ENCODE measurements around the gene CADM1. TPM values are rescaled to one million over a fixed set of nuclear protein-coding genes. Genes with fewer than 3 reads are reported as not detected.

The CADM1 gene
- total RNA-seq, 1 experiment from 2014 or later: 534 TPM

DNA sequence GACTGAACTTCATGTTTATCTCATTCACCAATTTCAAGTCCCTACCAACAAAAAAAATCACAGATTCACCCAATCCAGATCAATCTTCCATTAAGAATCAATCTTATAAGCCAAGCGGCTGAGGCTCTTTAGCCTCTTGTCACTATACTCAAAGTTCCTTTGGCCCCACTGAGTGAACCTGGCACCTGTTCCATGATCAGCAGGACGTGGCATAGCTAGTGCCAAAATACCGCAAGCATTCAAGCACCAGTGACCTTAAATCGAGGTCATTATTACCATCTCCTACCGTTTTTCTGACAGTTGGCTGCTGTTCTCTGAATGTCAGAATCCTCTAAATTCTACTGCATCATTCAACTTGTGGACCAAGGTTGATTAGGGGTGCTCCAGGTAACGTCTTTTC is 141.2 kb downstream of the CADM1 start:
- Histone ChIP-seq H3K9me3 (no peaks in the 10 kb centered on the region), H3K4me1 (0 out of 2 replicates have a peak, but pooled peaks cover 6% of the 10 kb centered on the region), H3K27me3 (replicated peaks; ENCODE audit: control insufficient read depth, insufficient read depth, low read length) (no peaks in the 10 kb centered on the region), H3K36me3 (ENCODE audit: control insufficient read depth, insufficient read depth, low read length) (no peaks in the 10 kb centered on the region; the same call in 1 of the 2 replicates), H3K4me3 (ENCODE audit: low read depth, low read length) (no peak overlapping the region)
- DNase-seq: no peak
- POLR2A ChIA-PET: no interaction called here
- CTCF ChIA-PET: no interaction called here
- H3K9me3 Mint-ChIP-seq (ENCODE audit: unreplicated experiment): no peaks in the 10 kb centered on the region
- H3K36me3 Mint-ChIP-seq (ENCODE audit: insufficient read depth, unreplicated experiment): peaks cover 11% of the 10 kb centered on the region
- no peaks in the 10 kb centered on the region for H3K27me3 Mint-ChIP-seq (ENCODE audit: insufficient read depth, unreplicated experiment)
- no peak overlapping the region for H3K27ac Mint-ChIP-seq (ENCODE audit: unreplicated experiment)
- no peak overlapping the region for H3K4me3 Mint-ChIP-seq (ENCODE audit: unreplicated experiment)
- intact Hi-C loops (cut with micrococcal nuclease; ENCODE audit: unreplicated experiment): no loop called here
- TF ChIP-seq, protein P1, sequence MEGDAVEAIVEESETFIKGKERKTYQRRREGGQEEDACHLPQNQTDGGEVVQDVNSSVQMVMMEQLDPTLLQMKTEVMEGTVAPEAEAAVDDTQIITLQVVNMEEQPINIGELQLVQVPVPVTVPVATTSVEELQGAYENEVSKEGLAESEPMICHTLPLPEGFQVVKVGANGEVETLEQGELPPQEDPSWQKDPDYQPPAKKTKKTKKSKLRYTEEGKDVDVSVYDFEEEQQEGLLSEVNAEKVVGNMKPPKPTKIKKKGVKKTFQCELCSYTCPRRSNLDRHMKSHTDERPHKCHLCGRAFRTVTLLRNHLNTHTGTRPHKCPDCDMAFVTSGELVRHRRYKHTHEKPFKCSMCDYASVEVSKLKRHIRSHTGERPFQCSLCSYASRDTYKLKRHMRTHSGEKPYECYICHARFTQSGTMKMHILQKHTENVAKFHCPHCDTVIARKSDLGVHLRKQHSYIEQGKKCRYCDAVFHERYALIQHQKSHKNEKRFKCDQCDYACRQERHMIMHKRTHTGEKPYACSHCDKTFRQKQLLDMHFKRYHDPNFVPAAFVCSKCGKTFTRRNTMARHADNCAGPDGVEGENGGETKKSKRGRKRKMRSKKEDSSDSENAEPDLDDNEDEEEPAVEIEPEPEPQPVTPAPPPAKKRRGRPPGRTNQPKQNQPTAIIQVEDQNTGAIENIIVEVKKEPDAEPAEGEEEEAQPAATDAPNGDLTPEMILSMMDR (IDR thresholded peaks at IDR 0.05; ENCODE audit: insufficient read depth in 1 of 2, low read depth in 1 of 2, low read length in 1 of 2, severe bottlenecking in 1 of 2, unreplicated experiment in 1 of 2): no peak
- peaks cover 7% of the 10 kb centered on the region for H3K4me1 Mint-ChIP-seq (ENCODE audit: low read depth, unreplicated experiment)
- BruUV-seq (replicated peaks): no TSS peak

DNA sequence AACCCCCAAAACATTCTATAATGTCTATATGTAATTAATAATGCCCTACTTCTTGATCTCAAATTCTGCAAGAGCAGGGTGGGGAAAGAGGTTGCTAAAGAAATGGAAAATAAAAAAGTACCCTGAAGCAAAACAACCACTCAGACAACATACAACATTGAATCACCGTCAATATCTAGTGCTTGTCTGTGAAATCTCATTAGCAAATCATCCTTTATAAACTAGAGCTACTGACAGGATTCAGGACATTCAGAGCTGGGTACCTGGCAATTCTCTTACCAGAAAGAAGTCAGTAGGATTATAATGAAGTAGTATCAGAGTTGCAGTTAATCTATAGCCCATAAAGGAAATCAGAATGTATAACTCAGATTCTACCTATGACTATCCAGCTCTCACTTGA is 143.2 kb downstream of the CADM1 start:
- H3K4me1 Mint-ChIP-seq (ENCODE audit: low read depth, unreplicated experiment): peaks cover 13% of the 10 kb centered on the region
- H3K27me3 Mint-ChIP-seq (ENCODE audit: insufficient read depth, unreplicated experiment): no peaks in the 10 kb centered on the region
- Histone ChIP-seq H3K4me3 (ENCODE audit: low read depth, low read length) (no peak overlapping the region), H3K9me3 (no peaks in the 10 kb centered on the region), H3K36me3 (ENCODE audit: control insufficient read depth, insufficient read depth, low read length) (no peaks in the 10 kb centered on the region), H3K4me1 (no peaks in the 10 kb centered on the region), H3K27me3 (replicated peaks; ENCODE audit: control insufficient read depth, insufficient read depth, low read length) (no peaks in the 10 kb centered on the region)
- no peaks in the 10 kb centered on the region for H3K9me3 Mint-ChIP-seq (ENCODE audit: unreplicated experiment)
- ChIA-PET POLR2A (no interaction called here), CTCF (no interaction called here)
- no peak overlapping the region for H3K4me3 Mint-ChIP-seq (ENCODE audit: unreplicated experiment)
- intact Hi-C loops (cut with micrococcal nuclease; ENCODE audit: unreplicated experiment): no loop called here
- TF ChIP-seq, protein P1 (IDR thresholded peaks at IDR 0.05; ENCODE audit: insufficient read depth in 1 of 2, low read depth in 1 of 2, low read length in 1 of 2, severe bottlenecking in 1 of 2, unreplicated experiment in 1 of 2): no peak
- DNase-seq: no peak
- peaks cover 8% of the 10 kb centered on the region for H3K36me3 Mint-ChIP-seq (ENCODE audit: insufficient read depth, unreplicated experiment)
- no peak overlapping the region for H3K27ac Mint-ChIP-seq (ENCODE audit: unreplicated experiment)
- no TSS peak for BruUV-seq (replicated peaks)

DNA sequence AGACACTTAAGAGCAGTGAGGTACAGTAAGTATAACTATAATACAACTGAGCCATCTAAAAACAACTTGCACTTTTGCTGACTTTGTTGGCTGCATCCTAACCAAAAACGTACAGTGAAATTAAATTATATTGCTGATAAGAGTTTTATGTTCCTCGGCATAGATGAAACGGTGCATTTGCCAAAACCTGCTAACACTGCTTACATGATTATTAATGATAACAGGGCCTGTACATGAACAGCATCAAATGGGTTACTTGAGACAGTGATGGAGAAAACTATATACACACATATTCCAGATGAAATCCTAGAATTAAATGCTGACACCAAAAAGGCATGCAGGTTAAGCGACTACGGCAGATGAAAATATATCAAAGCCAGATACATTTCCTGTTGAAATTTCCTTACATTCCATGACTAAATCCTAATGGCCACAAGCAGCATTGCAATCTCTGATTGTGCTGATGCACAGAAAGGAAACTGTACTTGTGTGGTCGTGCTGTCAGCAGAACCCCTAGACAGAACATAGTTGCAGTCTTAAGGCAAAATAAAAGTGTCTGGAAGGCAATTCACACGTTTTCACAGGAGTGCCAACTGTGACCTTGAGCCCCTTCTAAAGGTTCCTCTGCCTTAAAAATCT is 143.9 kb downstream of the CADM1 start:
- no peaks in the 10 kb centered on the region for H3K36me3 ChIP-seq (ENCODE audit: control insufficient read depth, insufficient read depth, low read length)
- no peaks in the 10 kb centered on the region for H3K4me1 ChIP-seq
- no peaks in the 10 kb centered on the region for H3K27me3 ChIP-seq (replicated peaks; ENCODE audit: control insufficient read depth, insufficient read depth, low read length)
- TF ChIP-seq, protein P1 (IDR thresholded peaks at IDR 0.05; ENCODE audit: insufficient read depth in 1 of 2, low read depth in 1 of 2, low read length in 1 of 2, severe bottlenecking in 1 of 2, unreplicated experiment in 1 of 2): peak; percentile 3 to 39
- Mint-ChIP-seq H3K4me3 (ENCODE audit: unreplicated experiment) (no peak overlapping the region), H3K27me3 (ENCODE audit: insufficient read depth, unreplicated experiment) (no peaks in the 10 kb centered on the region), H3K4me1 (ENCODE audit: low read depth, unreplicated experiment) (peaks cover 13% of the 10 kb centered on the region), H3K9me3 (ENCODE audit: unreplicated experiment) (no peaks in the 10 kb centered on the region), H3K36me3 (ENCODE audit: insufficient read depth, unreplicated experiment) (peaks cover 13% of the 10 kb centered on the region), H3K27ac (ENCODE audit: unreplicated experiment) (no peak overlapping the region)
- CTCF ChIA-PET: no interaction called here
- POLR2A ChIA-PET: no interaction called here
- no peak overlapping the region for H3K4me3 ChIP-seq (ENCODE audit: low read depth, low read length)
- intact Hi-C loops (cut with micrococcal nuclease; ENCODE audit: unreplicated experiment): no loop called here
- no peak for DNase-seq
- BruUV-seq (replicated peaks): no TSS peak
- H3K9me3 ChIP-seq: no peaks in the 10 kb centered on the region

All from Caco-2 (cell line).